HG03025 (cell line): ENCODE data around the gene SORCS2.

Experiments
- ATAC-seq: cut with Tn5 transposase; IDR thresholded peaks from one replicate; pipeline ENCODE4 v1.9.1; 2021; ENCODE audit warnings: mild to moderate bottlenecking, moderate library complexity; ENCODE audit not compliant: unreplicated experiment, low FRiP score

SORCS2 gene

DNA sequence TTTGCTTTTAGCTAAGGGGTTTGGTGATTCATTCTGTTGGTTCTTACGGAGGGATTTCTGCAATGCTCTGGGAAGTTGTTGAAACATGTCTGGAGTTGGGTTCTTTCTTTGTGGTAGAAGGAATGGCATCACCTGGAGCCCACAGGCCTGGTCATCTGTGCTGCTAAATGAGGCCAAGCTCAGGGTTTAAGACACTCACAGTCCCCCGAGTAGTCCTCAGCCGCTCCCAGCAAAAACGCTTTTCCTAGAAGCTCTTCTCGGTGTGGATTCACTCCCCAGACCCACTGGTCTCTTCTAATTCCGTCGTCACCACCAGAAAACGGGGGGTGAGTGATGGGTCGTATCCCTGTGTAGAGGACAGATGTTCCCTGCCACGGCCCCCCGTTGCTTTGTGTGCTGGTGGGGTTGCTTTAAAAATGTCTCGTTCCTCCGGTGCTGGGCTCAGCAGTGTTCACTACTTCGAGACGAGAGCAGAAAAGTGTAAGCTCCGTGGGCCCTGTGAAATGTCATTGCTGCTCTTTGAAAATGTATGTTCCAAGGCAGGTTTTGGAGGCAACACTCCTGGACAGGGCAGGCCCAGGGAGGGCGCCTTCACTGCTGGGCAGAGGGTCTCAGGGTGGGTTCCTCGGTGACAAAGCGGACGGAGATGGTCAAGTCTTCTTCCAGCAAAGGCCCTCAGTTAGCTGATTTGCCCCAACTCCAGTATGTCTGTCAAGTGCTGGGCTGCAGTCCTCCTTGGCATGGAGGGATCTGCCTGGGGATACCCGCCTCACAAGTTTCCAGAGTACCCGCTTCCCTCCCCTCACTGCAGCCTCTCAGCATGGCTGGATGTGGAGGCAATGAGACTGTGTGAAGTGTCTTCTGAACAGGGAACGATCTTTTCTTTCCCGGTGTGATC lies 205.1 kb downstream of the SORCS2 start:
- ATAC-seq, result no peak

DNA sequence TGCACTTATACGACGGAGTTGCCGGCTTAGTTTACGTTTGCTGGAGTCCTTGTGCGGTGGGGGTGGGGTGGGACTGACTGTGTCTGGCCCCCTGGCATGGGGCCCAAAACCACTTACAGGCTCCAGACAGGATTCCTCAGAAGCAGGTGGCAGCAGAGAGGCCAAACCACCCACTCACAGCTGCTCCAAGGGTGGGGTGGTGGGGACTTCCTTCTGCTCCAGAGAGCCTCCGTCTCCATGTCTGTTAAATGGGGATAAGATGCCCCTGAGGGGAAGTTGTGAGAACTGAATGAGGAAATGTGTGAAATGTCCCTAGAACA lies 205.7 kb downstream of the SORCS2 start:
- ATAC-seq, result no peak

DNA sequence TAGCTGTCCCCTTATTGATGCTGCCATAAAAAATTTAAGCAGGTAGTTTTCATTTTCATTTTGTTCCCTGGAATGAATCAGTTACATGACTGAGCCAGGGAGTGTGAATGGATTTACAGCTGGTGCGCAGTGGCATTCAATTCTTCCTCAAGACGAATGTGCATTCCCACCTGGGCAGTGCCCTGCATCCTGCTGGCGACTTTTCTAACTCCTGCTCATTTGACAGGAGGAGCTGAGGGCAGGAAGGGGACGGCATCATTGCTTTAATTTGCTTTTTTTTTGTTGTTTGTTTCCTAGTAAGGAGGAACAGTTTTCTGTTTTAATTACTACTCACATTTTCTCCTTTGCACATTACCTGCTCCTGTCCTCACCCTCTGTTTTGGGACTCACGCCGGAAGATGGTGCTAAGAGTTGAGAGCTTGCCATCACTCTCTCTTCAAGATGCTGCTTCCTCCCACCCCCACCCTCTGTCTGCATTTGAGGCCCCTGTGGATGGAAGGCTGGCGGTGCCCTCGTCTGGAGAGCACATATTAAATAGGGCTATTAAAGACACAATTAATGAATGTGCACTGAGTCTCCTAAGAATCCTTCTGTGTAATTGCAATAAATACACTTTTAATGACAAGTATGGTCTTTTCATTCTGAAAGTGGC lies 206.6 kb downstream of the SORCS2 start:
- no peak for ATAC-seq

GRCh38 chr4:7399440-7400234 lies 207.3 kb downstream of the SORCS2 start:
- no peak for ATAC-seq

DNA sequence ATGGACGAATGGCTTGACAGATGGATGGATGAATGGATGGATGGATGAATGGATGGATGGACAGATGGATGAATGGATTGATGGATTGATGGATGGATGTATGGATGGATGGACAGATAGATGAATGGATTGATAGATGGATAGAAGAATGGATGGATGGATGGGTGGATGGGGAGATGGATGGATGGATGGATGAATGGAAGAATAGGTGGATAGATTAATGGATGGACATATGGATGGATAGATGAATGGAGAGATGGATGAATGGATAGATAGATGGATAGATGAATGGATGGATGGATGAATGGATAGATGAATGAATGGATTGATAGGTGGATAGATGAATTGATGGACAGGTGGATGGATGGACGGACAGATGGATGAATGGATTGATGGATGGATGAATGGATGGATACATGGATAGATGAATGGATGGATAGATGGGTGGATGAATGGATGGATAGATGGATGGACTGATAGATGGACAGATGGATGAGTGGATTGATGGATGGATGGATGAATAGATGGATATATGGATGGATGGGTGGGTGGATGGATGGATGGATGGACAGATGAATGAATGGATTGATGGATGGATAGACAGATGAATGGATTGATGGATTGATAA lies 208.4 kb downstream of the SORCS2 start:
- ATAC-seq, result no peak

DNA sequence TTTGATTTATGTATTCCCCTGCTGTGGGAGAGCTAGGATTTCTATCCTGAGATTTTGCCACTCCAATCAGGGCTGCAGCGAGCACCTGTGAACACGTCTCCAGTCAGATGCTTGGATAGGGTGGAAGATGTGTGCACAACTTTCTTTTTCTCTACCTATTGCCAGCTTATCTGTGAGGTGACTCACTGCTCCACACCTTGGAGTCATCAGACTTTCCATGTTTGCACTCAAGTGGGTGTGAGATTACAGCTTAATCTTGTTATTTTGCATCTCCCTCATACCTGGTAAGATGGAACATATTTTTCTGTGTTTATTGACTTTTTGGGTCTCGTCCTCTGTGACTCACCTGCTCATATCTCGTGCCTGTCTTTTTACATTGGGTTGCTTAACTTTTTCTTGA lies 210.2 kb downstream of the SORCS2 start:
- no peak for ATAC-seq

DNA sequence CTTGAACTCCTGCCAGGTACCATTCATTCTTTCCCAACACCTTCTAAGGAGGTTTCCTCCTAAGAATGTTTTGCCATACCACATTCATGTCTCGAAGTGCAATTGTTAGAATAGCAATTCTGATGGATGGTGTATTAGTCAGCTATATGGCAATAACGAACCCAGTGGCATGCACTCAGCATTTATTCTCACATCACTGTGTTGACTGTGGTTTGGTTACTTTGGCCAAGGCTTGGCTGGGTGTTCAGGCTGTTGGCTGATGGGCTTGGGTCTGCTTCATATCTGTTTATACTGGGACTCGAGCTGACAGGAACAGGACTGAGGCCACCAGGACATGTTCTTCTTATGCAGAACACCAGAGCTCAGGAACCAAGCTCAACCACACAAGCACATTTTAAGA lies 210.7 kb downstream of the SORCS2 start:
- ATAC-seq, result no peak

DNA sequence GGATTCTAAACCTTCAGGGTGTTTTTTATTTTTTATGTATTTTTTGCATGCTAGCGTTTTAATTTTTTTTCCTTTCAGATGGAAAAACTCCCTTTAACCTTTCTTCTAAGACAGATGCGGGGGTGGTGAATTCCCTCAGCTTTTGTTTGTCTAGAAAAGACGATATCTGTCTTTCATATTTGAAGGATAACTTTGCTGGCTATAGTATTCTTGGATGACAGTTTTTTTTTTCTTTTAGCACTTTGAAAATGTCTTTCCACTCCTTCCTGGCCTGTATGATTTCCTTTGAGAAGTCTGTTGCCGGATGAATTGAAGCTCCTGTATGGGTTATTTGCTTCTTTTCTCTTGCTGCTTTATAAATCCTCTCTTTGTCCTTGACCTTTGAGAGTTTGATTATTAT lies 215.8 kb downstream of the SORCS2 start:
- ATAC-seq, result no peak

- no peak for ATAC-seq
Measured at GRCh38 chr4:7410446-7410845, 218.1 kb downstream of the SORCS2 start.

- no peak for ATAC-seq
Measured at GRCh38 chr4:7411491-7411890, 219.2 kb downstream of the SORCS2 start.

DNA sequence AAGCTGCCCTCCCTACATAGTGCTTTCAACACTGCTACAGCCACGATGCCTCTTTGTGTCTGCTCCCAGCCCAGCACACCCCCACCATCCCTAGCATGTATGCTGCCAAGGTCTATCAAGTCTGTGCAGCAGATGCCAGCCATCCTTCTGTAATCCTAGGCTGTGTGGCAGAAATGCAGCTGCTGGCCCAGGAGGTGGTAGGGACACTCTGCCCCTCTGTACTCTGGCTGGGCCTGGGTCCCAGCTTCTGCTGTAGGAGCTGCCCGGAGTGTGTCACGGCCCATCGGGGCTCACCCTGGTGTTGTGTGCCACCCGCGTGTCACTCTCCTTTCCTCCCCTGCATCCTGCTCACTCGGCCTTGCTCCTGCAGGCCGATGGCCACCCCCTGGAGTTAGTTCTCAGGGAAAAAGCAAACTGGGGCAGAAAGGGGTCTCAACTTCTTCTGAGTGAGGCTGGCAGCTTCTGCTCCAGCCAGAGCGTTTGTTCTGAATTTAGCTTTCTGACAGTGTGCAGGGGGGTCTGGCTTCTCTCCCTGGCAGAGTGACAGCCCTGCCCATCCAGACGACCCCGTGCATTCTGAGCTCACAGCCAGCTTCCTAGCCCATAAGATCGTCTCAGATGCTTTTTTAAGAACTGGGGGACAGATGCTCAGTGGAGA lies 219.7 kb downstream of the SORCS2 start:
- ATAC-seq, result no peak

DNA sequence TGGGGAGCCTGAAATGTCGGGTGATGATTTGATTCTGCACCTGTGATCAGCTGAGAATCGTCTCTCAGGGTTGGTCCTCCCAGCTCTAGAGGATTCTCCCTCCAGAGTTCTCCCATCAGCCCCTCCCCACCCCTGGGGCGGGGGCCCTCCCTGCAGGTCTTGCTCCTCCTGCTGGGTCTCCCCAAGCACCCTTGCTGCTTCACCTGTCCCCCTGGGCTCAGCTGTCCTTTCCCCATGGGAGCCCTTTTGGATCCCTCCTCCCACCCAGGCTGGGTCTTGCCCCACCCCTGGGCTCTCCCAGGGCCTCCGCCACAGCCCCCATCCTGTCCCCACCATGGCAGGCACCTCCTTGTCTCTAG lies 220.2 kb downstream of the SORCS2 start:
- no peak for ATAC-seq

DNA sequence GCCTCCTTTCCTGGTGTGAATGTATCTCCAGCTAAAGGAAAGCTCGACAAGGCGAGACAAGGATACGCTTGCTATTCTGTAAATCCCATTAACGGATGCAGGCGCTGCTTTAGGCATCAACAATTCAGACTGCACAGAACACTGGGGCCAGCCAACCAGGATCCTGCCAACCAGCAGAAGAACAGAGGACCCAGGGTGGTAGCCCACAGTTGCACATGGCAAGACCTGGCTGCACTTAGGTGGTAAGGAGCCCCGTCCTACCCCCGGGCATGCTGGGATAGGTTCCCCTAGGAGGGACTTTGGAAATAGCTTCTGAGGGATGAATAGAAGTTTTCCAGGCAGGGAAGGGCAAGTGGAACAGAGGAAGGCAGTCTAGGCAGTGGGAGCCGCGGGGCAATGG lies 221.7 kb downstream of the SORCS2 start:
- no peak for ATAC-seq

- no peak for ATAC-seq
Measured at GRCh38 chr4:7414736-7415510, 222.6 kb downstream of the SORCS2 start.

DNA sequence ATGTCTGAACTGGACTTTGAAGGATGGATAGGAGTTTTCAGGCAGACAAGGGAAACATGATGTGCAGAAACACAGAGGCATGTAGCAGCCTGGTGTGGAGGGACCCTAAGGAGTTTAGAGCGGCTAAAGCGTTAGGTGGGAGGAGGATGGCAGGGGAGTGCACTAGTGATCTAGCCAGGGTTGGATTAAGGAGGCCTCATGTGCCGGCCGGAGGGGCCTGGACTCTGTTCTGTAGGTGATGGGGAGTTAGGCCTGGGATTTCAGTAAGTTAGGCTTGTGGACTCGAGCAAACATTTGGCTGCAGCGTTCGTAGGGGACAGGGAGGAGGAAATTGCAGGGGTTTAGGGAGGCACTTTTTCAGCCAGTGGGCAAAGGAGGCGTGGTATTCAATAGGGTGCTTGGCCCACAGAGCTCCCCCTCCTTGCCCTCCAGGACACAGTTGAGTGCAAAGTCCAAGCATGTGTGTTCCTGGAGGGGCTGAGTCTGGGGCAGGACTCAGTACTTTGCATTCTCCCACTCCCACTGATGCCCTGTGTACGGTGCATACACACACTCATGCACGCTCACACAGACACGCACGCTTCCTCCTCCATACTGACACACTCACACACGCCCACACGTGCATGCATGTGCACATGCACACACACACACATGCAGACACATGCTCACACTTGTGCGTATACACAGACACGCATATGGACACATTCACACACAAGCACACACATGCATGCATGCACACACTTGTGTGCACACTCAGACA lies 223.8 kb downstream of the SORCS2 start:
- ATAC-seq, result no peak

- no peak for ATAC-seq
Measured at GRCh38 chr4:7416745-7417432, 224.6 kb downstream of the SORCS2 start.

DNA sequence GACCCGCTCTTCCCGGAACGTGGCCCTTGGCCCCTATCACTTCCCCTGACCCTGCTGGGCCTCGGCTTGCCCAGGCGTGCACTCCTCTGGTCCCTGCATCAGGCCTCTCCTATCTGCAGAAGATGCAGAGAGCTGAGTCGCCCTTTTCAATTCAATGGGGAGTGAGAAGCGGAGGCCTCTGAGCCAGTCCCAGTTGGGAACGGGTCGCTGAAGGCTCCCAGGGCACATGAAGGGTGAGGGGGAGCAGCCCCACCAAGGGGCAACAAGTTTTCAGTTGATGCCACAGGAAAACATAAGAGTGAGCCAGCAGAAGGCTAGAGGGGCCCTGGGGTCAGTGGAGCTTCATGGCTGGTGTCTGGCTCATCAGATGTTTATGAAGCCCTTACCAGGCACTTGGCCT lies 225.3 kb downstream of the SORCS2 start:
- ATAC-seq, result no peak

DNA sequence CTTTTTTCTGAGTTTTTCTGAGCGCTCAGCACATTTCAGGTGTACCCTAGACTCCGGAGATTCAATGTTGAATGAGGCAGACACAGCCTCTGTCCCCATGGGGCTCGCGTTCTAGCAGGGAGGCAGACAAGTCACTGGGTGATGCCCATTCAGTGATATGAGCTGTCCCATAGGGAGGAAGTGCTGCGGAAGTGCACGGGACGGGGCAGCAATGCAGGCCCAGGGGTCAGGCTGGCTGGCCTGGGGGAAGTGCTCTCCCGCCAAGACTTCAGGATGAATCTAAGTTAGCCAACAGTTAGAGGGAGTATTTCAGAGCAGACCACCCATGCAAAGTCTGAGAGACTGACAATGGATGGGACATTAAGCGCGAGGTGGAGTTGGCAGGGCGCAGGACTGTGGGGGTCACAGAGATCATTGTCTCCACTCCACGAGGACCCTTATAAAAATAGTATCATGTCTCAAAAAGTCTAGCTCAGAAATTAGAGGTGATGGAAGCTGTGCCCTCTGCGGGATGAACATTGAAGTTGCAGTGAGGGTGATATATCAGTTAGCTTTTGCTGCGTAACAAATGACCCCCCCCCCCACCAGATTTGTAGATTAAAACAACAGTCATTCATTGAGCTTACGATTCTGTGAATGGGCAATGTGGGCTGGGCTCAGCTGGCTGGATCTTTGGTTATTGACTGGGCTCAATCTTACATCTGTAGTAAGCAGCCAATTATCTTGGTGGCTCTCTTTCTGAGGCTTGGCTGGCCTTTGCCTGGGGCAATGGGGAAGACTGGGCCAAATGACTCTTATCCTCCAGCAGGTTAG lies 226.0 kb downstream of the SORCS2 start:
- no peak for ATAC-seq
